ENCODE data around the gene DUSP22. TPM values are rescaled to one million over a fixed set of nuclear protein-coding genes. Genes with fewer than 3 reads are reported as not detected.

The DUSP22 gene
- polyA plus RNA-seq, 1 experiment = 9.8 TPM

- H3K36me3 ChIP-seq (ENCODE audit: control insufficient read depth, insufficient read depth, low read length) = peaks cover 3% of the 10 kb centered on the region; the same call in 1 of the 2 replicates
- H3K4me3 ChIP-seq (ENCODE audit: low read depth, low read length) = no peak overlapping the region
- H3K27me3 ChIP-seq (ENCODE audit: control insufficient read depth, insufficient read depth, low read length) = no peaks in the 10 kb centered on the region
- ChIA-PET POLR2A (no interaction called here), CTCF (no interaction called here)
- no peak for DNase-seq (ENCODE audit: low read depth)
- TF ChIP-seq, protein P1, sequence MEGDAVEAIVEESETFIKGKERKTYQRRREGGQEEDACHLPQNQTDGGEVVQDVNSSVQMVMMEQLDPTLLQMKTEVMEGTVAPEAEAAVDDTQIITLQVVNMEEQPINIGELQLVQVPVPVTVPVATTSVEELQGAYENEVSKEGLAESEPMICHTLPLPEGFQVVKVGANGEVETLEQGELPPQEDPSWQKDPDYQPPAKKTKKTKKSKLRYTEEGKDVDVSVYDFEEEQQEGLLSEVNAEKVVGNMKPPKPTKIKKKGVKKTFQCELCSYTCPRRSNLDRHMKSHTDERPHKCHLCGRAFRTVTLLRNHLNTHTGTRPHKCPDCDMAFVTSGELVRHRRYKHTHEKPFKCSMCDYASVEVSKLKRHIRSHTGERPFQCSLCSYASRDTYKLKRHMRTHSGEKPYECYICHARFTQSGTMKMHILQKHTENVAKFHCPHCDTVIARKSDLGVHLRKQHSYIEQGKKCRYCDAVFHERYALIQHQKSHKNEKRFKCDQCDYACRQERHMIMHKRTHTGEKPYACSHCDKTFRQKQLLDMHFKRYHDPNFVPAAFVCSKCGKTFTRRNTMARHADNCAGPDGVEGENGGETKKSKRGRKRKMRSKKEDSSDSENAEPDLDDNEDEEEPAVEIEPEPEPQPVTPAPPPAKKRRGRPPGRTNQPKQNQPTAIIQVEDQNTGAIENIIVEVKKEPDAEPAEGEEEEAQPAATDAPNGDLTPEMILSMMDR (IDR thresholded peaks at IDR 0.05; ENCODE audit: insufficient read depth, low read depth, low read length) = no peak
Measured at GRCh38 chr6:351011-351866, 59.0 kb downstream of the DUSP22 start.

DNA sequence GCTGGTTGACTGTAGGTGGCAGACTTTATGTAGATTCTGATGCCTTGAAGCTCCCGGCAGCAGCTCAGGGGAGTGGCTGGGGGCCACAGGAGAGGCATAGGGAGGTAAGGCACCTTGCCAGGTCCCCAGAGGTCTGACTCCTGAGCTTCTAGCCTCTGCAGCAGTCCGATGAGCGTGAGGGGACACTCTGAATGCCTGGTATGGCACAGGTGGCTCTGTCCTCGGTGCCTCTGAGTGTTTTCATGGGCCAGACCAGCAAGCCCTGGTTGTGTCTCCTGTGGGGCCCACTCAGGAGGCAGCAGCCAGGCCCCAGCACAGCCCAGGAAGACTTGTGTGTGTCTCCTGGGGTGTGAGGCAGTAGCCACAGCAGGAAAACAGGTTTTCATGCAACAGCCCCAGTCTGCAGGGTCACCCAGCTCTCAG is 59.6 kb downstream of the DUSP22 start:
- CTCF ChIA-PET = no interaction called here

GRCh38 chr6:352474-352873 is 60.2 kb downstream of the DUSP22 start:
- TF ChIP-seq, protein P1 (IDR thresholded peaks at IDR 0.05; ENCODE audit: insufficient read depth, low read depth, low read length) = no peak
- ChIA-PET CTCF (interaction anchor here (1.6 kb wide), 1 partner anchor 9 kb away, joined by 6 read pairs; no protein-coding TSS in a partner anchor), POLR2A (no interaction called here)
- H3K36me3 ChIP-seq (ENCODE audit: control insufficient read depth, insufficient read depth, low read length) = peaks cover 3% of the 10 kb centered on the region; the same call in 1 of the 2 replicates
- no peak overlapping the region for H3K4me3 ChIP-seq (ENCODE audit: low read depth, low read length)
- no peak for DNase-seq (ENCODE audit: low read depth)
- H3K27me3 ChIP-seq (ENCODE audit: control insufficient read depth, insufficient read depth, low read length) = no peaks in the 10 kb centered on the region

More for the DNA sequence above, 59.6 kb downstream of the DUSP22 start:
- H3K4me3 ChIP-seq (ENCODE audit: low read depth, low read length) = no peak overlapping the region
- no peak for DNase-seq (ENCODE audit: low read depth)
- POLR2A ChIA-PET = no interaction called here
- no peaks in the 10 kb centered on the region for H3K27me3 ChIP-seq (ENCODE audit: control insufficient read depth, insufficient read depth, low read length)
- peaks cover 3% of the 10 kb centered on the region; the same call in 1 of the 2 replicates for H3K36me3 ChIP-seq (ENCODE audit: control insufficient read depth, insufficient read depth, low read length)
- TF ChIP-seq, protein P1 (IDR thresholded peaks at IDR 0.05; ENCODE audit: insufficient read depth, low read depth, low read length) = no peak

GRCh38 chr6:352896-353470 is 60.7 kb downstream of the DUSP22 start:
- ChIA-PET CTCF (interaction anchor here (1.6 kb wide), 1 partner anchor 8 kb away, joined by 6 read pairs; no protein-coding TSS in a partner anchor), POLR2A (no interaction called here)
- H3K27me3 ChIP-seq (ENCODE audit: control insufficient read depth, insufficient read depth, low read length) = no peaks in the 10 kb centered on the region
- DNase-seq (ENCODE audit: low read depth) = no peak
- H3K4me3 ChIP-seq (ENCODE audit: low read depth, low read length) = no peak overlapping the region
- peaks cover 3% of the 10 kb centered on the region; the same call in 1 of the 2 replicates for H3K36me3 ChIP-seq (ENCODE audit: control insufficient read depth, insufficient read depth, low read length)
- TF ChIP-seq, protein P1 (IDR thresholded peaks at IDR 0.05; ENCODE audit: insufficient read depth, low read depth, low read length) = no peak

All from BJ (cell line).